Measurements from ENCODE around the gene HSD11B2.

Gene HSD11B2

GRCh38 chr16:67396159-67397035, 34.5 kb upstream of the HSD11B2 start (continued):
- TF ChIP-seq ZBTB26 (tag by site-specific recombination; optimal IDR thresholded peaks at IDR 0.05) (no peak), ZNF221 (tag by site-specific recombination; IDR thresholded peaks at IDR 0.05; ENCODE audit: borderline replicate concordance) (no peak), ZBTB11 (tag by site-specific recombination; conservative IDR thresholded peaks at IDR 0.05; ENCODE audit: low read depth) (peak; percentile 51), ZBTB10 (tag by site-specific recombination; IDR thresholded peaks at IDR 0.05) (no peak), ZNF26 (tag by site-specific recombination; IDR thresholded peaks at IDR 0.05) (no peak), ZNF677 (tag by site-specific recombination; IDR thresholded peaks at IDR 0.05) (no peak), ZNF426 (tag by site-specific recombination; IDR thresholded peaks at IDR 0.05) (no peak), ZFP37 (tag by site-specific recombination; IDR thresholded peaks at IDR 0.05) (no peak), ZBTB7A (tag by site-specific recombination; IDR thresholded peaks at IDR 0.05; ENCODE audit: low read depth) (no peak), ZFP69B (tag by site-specific recombination; IDR thresholded peaks at IDR 0.05) (no peak), YY2 (tag by site-specific recombination; IDR thresholded peaks at IDR 0.05) (no peak), ZNF214 (tag by site-specific recombination; IDR thresholded peaks at IDR 0.05; ENCODE audit: borderline replicate concordance) (no peak), KLF9 (tag by site-specific recombination; IDR thresholded peaks at IDR 0.05; ENCODE audit: low read depth) (peak; percentile 93), ZNF404 (tag by site-specific recombination; IDR thresholded peaks at IDR 0.05) (no peak), ZNF433 (tag by site-specific recombination; IDR thresholded peaks at IDR 0.05; ENCODE audit: low read depth) (no peak), ZNF350 (tag by site-specific recombination; IDR thresholded peaks at IDR 0.05) (no peak), ZSCAN5A (tag by site-specific recombination; IDR thresholded peaks at IDR 0.05) (no peak), ZNF518A (tag by site-specific recombination; conservative IDR thresholded peaks at IDR 0.05; ENCODE audit: low read depth) (no peak), ZNF324 (tag by site-specific recombination; IDR thresholded peaks at IDR 0.05) (no peak), ZNF776 (tag by site-specific recombination; IDR thresholded peaks at IDR 0.05; ENCODE audit: borderline replicate concordance) (no peak), ZNF23 (tag by site-specific recombination; IDR thresholded peaks at IDR 0.05; ENCODE audit: borderline replicate concordance) (no peak), ZNF768 (tag by site-specific recombination; IDR thresholded peaks at IDR 0.05) (no peak)

All from HEK293 (cell line).